MCF 10A (cell line): Measurements from ENCODE around the gene TCF12. TPM values are rescaled to one million over a fixed set of nuclear protein-coding genes. Genes with fewer than 3 reads are reported as not detected.

Source experiments
- BruUV-seq: library from RNA; stranded (reverse); fragments of 400-500 nt; replicated peaks from 2 replicates; lab custom pipeline; 2021; lab: Mats Ljungman, UMichigan
- CTCF ChIA-PET: fragments of 300-600 bp; sonication (Branson Sonifier 250); formaldehyde crosslinking; extraction: SDS; loops from one replicate; lab custom pipeline; 2021; ENCODE audit warnings: antibody characterized with exemption, inconsistent platforms; lab: Yijun Ruan, JAX
- POLR2A ChIA-PET: fragments of 300-600, 350-650 bp; sonication (Branson Sonifier 250); formaldehyde crosslinking; extraction: SDS; loops from one replicate; lab custom pipeline; 2020; ENCODE audit warnings: antibody characterized with exemption, inconsistent platforms; lab: Yijun Ruan, JAX
- DNase-seq: peaks from one replicate; pipeline ENCODE4 v3.0.0-alpha.2; 2018; ENCODE audit not compliant: unreplicated experiment
- H3K27ac Mint-ChIP-seq: one replicate; pipeline ENCODE4 v1.8.0; 2022; ENCODE audit warnings: mild to moderate bottlenecking, low read depth, mixed read lengths; ENCODE audit not compliant: unreplicated experiment
- H3K27me3 Mint-ChIP-seq: one replicate; pipeline ENCODE4 v1.8.0; 2022; ENCODE audit warnings: mixed read lengths; ENCODE audit not compliant: insufficient read depth, unreplicated experiment
- H3K36me3 Mint-ChIP-seq: one replicate; pipeline ENCODE4 v1.8.0; 2022; ENCODE audit warnings: mild to moderate bottlenecking, moderate library complexity, mixed read lengths; ENCODE audit not compliant: insufficient read depth, unreplicated experiment
- H3K4me1 Mint-ChIP-seq: one replicate; pipeline ENCODE4 v1.8.0; 2022; ENCODE audit warnings: mixed read lengths; ENCODE audit not compliant: insufficient read depth, unreplicated experiment
- H3K4me3 Mint-ChIP-seq: one replicate; pipeline ENCODE4 v1.8.0; 2022; ENCODE audit warnings: mild to moderate bottlenecking, moderate library complexity, mixed read lengths; ENCODE audit not compliant: unreplicated experiment
- H3K9me3 Mint-ChIP-seq: one replicate; pipeline ENCODE4 v1.8.0; 2022; ENCODE audit warnings: mixed read lengths; ENCODE audit not compliant: unreplicated experiment
- intact Hi-C: fragments of 100-400 bp; cut with micrococcal nuclease; formaldehyde crosslinking; loops from 2 replicates; pipeline ENCODE4 v1.14.1; 2022
- total RNA-seq: library from RNA; stranded (reverse); gene quantifications from 2 replicates; pipeline ENCODE4 v1.2.3, GENCODE V29; 2022
- TF ChIP-seq, protein P1 (sequence below): fragments of 200-600 bp; IDR thresholded peaks from one replicate; pipeline ENCODE4 v1.8.0; 2022; ENCODE audit warnings: antibody characterized with exemption, mild to moderate bottlenecking; ENCODE audit not compliant: unreplicated experiment

Gene TCF12
- total RNA-seq, 1 experiment from 2014 or later: 140 TPM

DNA sequence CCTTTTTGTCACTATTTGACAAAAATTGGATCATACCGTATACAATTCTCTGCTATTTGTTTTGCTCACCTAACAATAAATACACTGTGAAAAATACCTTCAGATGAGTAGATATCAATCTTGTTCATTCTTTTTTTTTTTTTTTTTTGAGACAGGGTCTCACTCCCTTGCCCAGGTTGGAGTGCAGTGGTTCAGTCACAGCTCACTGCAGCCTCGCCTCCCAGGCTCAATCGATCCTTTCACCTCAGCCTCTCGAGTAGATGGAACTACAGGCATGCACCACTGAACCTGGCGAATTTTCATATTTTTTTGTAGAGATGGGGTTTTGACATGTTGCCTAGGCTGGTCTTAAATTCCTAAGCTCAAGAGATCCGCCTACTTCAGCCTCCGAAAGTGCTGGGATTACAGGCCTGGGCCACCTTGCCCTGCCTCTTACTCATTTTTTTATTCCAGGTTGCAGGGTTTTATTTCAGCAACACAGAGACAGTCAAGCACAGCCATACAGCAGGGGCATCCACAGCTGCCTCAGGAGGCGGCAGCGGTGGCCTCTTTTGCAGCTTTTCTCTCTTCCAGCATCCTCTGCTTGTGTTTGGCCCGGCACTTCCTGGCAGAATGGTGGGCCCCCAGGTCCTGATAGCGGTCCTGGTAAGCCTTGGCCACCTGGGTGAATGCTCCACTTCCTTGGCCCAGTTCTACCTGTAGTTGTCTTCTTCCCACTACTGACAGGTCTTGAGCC, 406.7 kb downstream of the TCF12 start:
- ChIA-PET POLR2A (no interaction called here), CTCF (interaction anchor here (0.6 to 1.2 kb wide), 3 partner anchors 17 to 1077 kb away, joined by 3 to 5 read pairs (median 4); no protein-coding TSS in a partner anchor)
- BruUV-seq: no TSS peak
- Mint-ChIP-seq H3K27me3 (peaks cover 23% of the 10 kb centered on the region), H3K36me3 (peaks cover 6% of the 10 kb centered on the region), H3K4me1 (peaks cover 4% of the 10 kb centered on the region), H3K4me3 (no peak overlapping the region), H3K9me3 (no peaks in the 10 kb centered on the region), H3K27ac (no peak overlapping the region)
- TF ChIP-seq, protein P1, sequence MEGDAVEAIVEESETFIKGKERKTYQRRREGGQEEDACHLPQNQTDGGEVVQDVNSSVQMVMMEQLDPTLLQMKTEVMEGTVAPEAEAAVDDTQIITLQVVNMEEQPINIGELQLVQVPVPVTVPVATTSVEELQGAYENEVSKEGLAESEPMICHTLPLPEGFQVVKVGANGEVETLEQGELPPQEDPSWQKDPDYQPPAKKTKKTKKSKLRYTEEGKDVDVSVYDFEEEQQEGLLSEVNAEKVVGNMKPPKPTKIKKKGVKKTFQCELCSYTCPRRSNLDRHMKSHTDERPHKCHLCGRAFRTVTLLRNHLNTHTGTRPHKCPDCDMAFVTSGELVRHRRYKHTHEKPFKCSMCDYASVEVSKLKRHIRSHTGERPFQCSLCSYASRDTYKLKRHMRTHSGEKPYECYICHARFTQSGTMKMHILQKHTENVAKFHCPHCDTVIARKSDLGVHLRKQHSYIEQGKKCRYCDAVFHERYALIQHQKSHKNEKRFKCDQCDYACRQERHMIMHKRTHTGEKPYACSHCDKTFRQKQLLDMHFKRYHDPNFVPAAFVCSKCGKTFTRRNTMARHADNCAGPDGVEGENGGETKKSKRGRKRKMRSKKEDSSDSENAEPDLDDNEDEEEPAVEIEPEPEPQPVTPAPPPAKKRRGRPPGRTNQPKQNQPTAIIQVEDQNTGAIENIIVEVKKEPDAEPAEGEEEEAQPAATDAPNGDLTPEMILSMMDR: no peak
- no peak for DNase-seq
- intact Hi-C loops: no loop called here

DNA sequence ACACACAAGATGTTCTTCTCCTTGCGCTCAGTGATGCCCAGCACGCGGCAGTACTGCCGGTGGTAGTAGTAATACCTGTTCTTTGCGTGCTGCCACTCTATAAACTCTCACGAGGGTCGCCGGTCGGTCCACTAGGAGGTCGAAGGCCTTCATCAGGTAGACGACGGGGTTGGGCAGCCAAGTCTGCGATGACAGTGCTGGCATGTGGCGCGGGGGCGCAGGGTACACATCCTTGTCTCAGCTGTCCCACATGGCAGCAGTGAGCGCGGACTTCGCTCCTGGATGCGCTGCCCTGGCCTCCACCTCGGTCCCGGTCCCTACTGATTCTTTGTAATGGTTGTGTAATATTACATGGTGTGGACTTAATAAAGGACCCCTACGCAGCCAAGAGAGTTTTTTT, 407.8 kb downstream of the TCF12 start:
- Mint-ChIP-seq H3K27me3 (peaks cover 24% of the 10 kb centered on the region), H3K4me1 (peaks cover 4% of the 10 kb centered on the region), H3K27ac (no peak overlapping the region), H3K4me3 (no peak overlapping the region), H3K9me3 (no peaks in the 10 kb centered on the region), H3K36me3 (peaks cover 6% of the 10 kb centered on the region)
- no TSS peak for BruUV-seq
- ChIA-PET POLR2A (no interaction called here), CTCF (interaction anchor here (1.1 kb wide), 1 partner anchor 179 kb away, joined by 3 read pairs; no protein-coding TSS in a partner anchor)
- intact Hi-C loops: no loop called here
- TF ChIP-seq, protein P1: no peak
- no peak for DNase-seq

DNA sequence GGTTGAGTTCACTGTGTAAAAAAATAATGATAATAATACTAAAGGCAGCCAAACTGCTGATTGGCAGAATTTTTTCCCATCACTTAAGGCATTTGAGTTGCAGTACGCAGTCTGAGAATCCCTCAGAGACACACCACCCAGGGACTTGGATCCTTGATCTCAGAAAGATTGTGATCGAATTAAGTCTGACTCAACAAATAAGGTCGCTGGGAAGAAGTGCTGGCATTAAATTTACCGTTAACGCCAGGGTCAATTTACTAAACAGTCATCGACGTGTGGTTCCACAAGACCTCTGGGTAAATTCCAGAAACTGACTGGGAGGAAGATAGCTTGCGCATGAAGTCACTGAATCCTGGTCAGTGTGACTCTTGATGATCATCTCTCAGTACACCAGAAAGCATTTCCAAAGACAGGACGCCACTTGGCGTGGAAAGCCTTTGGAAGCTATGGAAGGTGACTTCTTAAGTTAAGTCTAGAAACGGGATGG, 409.6 kb downstream of the TCF12 start:
- CTCF ChIA-PET: interaction anchor here (0.6 to 3.9 kb wide), 4 partner anchors 12 to 214 kb away, joined by 3 to 30 read pairs (median 6); no protein-coding TSS in a partner anchor
- no peaks in the 10 kb centered on the region for H3K9me3 Mint-ChIP-seq

DNA sequence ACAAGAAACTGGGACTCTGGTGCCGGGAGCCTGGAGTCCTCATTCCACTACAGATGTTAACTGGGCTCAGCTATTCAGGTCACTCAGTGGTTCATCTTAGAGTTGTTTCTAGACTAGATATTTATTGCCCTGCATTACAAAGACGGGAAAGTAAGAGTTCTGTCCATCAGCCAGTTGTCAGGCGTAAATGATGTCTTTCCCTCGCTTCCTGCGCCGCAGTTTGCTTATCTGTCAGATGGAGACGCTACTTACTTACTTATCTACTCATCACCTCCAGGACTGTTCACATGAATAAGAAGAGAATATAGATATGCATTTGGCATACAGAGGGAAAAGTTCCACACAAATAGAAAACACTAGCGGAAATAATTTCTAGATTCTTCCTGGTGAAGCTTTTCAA, 410.0 kb downstream of the TCF12 start:
- no peak overlapping the region for H3K27ac Mint-ChIP-seq
- H3K27me3 Mint-ChIP-seq: peaks cover 24% of the 10 kb centered on the region
- TF ChIP-seq, protein P1: no peak
- DNase-seq: no peak
- no peaks in the 10 kb centered on the region for H3K9me3 Mint-ChIP-seq
- no peaks in the 10 kb centered on the region for H3K36me3 Mint-ChIP-seq
- no peak overlapping the region for H3K4me3 Mint-ChIP-seq
- ChIA-PET CTCF (interaction anchor here (0.6 to 3.9 kb wide), 4 partner anchors 11 to 213 kb away, joined by 3 to 30 read pairs (median 6); no protein-coding TSS in a partner anchor), POLR2A (no interaction called here)
- H3K4me1 Mint-ChIP-seq: peaks cover 4% of the 10 kb centered on the region
- BruUV-seq: no TSS peak
- intact Hi-C loops: no loop called here

More for the DNA sequence above, 409.6 kb downstream of the TCF12 start:
- no peak for DNase-seq
- TF ChIP-seq, protein P1: no peak
- POLR2A ChIA-PET: no interaction called here
- H3K4me1 Mint-ChIP-seq: peaks cover 4% of the 10 kb centered on the region
- no peak overlapping the region for H3K27ac Mint-ChIP-seq
- H3K27me3 Mint-ChIP-seq: peaks cover 24% of the 10 kb centered on the region
- H3K4me3 Mint-ChIP-seq: no peak overlapping the region
- intact Hi-C loops: no loop called here
- no TSS peak for BruUV-seq
- H3K36me3 Mint-ChIP-seq: no peaks in the 10 kb centered on the region
